ENCODE data around the gene PTPRN2.

DNA sequence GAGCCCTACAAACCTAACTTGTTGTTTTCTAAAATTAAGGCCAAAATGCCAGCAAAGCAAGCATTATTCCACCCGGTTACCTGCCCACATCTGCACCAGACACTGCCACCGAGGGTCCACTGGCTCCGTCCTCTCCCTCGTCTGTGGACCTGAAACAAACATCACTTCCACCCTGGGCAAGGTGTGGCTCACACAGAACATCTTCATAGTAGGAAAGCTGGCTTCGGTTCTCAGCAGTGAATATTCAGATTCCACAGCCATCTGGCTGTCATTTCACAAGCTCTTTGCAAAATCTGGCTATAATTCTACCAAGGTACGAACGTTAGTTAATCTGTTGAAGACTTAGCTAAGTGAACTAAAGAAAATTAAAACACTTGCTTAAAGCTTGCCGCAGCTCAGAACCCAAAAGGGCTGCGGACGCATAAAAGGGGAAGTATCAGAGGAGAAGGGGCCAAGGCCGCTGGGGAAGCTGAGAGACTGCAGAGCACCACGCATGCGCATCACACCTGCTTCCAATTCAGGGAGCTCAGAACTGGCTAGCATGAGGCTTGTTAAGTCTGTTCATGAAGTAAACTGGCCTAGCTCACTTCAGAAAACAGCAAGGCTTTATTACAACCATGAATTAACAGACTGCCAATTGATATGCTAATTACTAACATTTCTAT is 46.1 kb downstream of the PTPRN2 start:
- TF ChIP-seq, protein P1, sequence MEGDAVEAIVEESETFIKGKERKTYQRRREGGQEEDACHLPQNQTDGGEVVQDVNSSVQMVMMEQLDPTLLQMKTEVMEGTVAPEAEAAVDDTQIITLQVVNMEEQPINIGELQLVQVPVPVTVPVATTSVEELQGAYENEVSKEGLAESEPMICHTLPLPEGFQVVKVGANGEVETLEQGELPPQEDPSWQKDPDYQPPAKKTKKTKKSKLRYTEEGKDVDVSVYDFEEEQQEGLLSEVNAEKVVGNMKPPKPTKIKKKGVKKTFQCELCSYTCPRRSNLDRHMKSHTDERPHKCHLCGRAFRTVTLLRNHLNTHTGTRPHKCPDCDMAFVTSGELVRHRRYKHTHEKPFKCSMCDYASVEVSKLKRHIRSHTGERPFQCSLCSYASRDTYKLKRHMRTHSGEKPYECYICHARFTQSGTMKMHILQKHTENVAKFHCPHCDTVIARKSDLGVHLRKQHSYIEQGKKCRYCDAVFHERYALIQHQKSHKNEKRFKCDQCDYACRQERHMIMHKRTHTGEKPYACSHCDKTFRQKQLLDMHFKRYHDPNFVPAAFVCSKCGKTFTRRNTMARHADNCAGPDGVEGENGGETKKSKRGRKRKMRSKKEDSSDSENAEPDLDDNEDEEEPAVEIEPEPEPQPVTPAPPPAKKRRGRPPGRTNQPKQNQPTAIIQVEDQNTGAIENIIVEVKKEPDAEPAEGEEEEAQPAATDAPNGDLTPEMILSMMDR (IDR thresholded peaks at IDR 0.05), result no peak
- no peak for TF ChIP-seq POLR2A (IDR thresholded peaks at IDR 0.05)
